NCI-H446 (cell line): ENCODE data around the gene GBX1.
A peak's percentile ranks its signal among the peaks of the same experiment; 100 is the strongest.

Experiments used
- DNase-seq, 2 experiments: peaks; one replicate each; lab custom pipeline; 2025; lab: John Stamatoyannopoulos, UW

GBX1 gene

GRCh38 chr7:151167197-151167961 is at the start of gene GBX1:
GBX1 (minus strand) TSS chr7:151167694; CDS start chr7:151167548, 146 bp downstream.
- DNase-seq, result peak in 1 of 2 experiments; percentile 25

GRCh38 chr7:151215396-151215795 is 47.9 kb upstream of the GBX1 start:
- no peak for DNase-seq

- DNase-seq, result no peak
Observed at GRCh38 chr7:151213826-151214225, 46.3 kb upstream of the GBX1 start.

GRCh38 chr7:151212626-151213025 is 45.1 kb upstream of the GBX1 start:
- no peak for DNase-seq

- DNase-seq, result no peak
Observed at GRCh38 chr7:151211155-151211772, 43.8 kb upstream of the GBX1 start.

- no peak for DNase-seq
Observed at GRCh38 chr7:151210087-151210854, 42.8 kb upstream of the GBX1 start, which contains the start of gene H2BK1. H2BK1 (minus strand) TSS chr7:151210488; CDS start chr7:151210318, 170 bp downstream.

GRCh38 chr7:151209588-151209987 is 42.1 kb upstream of the GBX1 start:
- DNase-seq, result no peak

GRCh38 chr7:151208253-151208862 is 40.9 kb upstream of the GBX1 start:
- no peak for DNase-seq

- DNase-seq, result no peak
Observed at GRCh38 chr7:151207804-151208203, 40.3 kb upstream of the GBX1 start.

- no peak for DNase-seq
Observed at GRCh38 chr7:151207315-151207714, 39.8 kb upstream of the GBX1 start.

GRCh38 chr7:151206914-151207313 is 39.4 kb upstream of the GBX1 start:
- DNase-seq, result no peak

GRCh38 chr7:151205730-151206129 is 38.2 kb upstream of the GBX1 start:
- DNase-seq, result no peak

- no peak for DNase-seq
Observed at GRCh38 chr7:151204383-151205032, 37.0 kb upstream of the GBX1 start.

- no peak for DNase-seq
Observed at GRCh38 chr7:151202836-151203235, 35.3 kb upstream of the GBX1 start.

GRCh38 chr7:151201751-151202150 is 34.3 kb upstream of the GBX1 start:
- no peak for DNase-seq

- DNase-seq, result no peak
Observed at GRCh38 chr7:151201344-151201743, 33.9 kb upstream of the GBX1 start.

- peak in 1 of 2 experiments; percentile 65 for DNase-seq
Observed at GRCh38 chr7:151198945-151199848, 31.7 kb upstream of the GBX1 start.

GRCh38 chr7:151197932-151198331 is 30.4 kb upstream of the GBX1 start:
- DNase-seq, result no peak

GRCh38 chr7:151195616-151196450 is 28.3 kb upstream of the GBX1 start:
- no peak for DNase-seq

GRCh38 chr7:151194188-151194587 is 26.7 kb upstream of the GBX1 start:
- no peak for DNase-seq
